HG03565 (cell line): ENCODE data around the gene LRGUK.
"Not testable (repeated sequence)": the region's sequence is repeated elsewhere in the genome, so short reads cannot be mapped to it uniquely, and the experiment has no call there.

Source experiments
- ATAC-seq: cut with Tn5 transposase; IDR thresholded peaks from one replicate; pipeline ENCODE4 v1.9.1; 2021; ENCODE audit warnings: mild to moderate bottlenecking, moderate library complexity; ENCODE audit not compliant: unreplicated experiment

The LRGUK gene

GRCh38 chr7:134186027-134186426 lies 58.9 kb downstream of the LRGUK start:
- ATAC-seq, result no peak

GRCh38 chr7:134186801-134187200 lies 59.7 kb downstream of the LRGUK start:
- ATAC-seq, result no peak

GRCh38 chr7:134187893-134188292 lies 60.8 kb downstream of the LRGUK start:
- no peak for ATAC-seq

- no peak for ATAC-seq
Observed at GRCh38 chr7:134188311-134188710, 61.2 kb downstream of the LRGUK start.

GRCh38 chr7:134189559-134189958 lies 62.4 kb downstream of the LRGUK start:
- ATAC-seq, result no peak

- no peak for ATAC-seq
Observed at GRCh38 chr7:134191876-134192275, 64.7 kb downstream of the LRGUK start.

- no peak for ATAC-seq
Observed at GRCh38 chr7:134193240-134193639, 66.1 kb downstream of the LRGUK start.

- no peak for ATAC-seq
Observed at GRCh38 chr7:134195252-134195651, 68.1 kb downstream of the LRGUK start.

GRCh38 chr7:134196439-134196838 lies 69.3 kb downstream of the LRGUK start:
- no peak for ATAC-seq

GRCh38 chr7:134197345-134197744 lies 70.2 kb downstream of the LRGUK start:
- no peak for ATAC-seq

- no peak for ATAC-seq
Observed at GRCh38 chr7:134200970-134201369, 73.8 kb downstream of the LRGUK start.

- ATAC-seq, result no peak
Observed at GRCh38 chr7:134201569-134202261, 74.6 kb downstream of the LRGUK start.

GRCh38 chr7:134203186-134203889 lies 76.2 kb downstream of the LRGUK start:
- no peak for ATAC-seq

- ATAC-seq, result no peak
Observed at GRCh38 chr7:134209322-134210015, 82.3 kb downstream of the LRGUK start.

GRCh38 chr7:134210227-134210626 lies 83.1 kb downstream of the LRGUK start:
- no peak for ATAC-seq

- ATAC-seq, result no peak
Observed at GRCh38 chr7:134210976-134211663, 84.0 kb downstream of the LRGUK start.

GRCh38 chr7:134211817-134212216 lies 84.7 kb downstream of the LRGUK start:
- no peak for ATAC-seq

- no peak for ATAC-seq
Observed at GRCh38 chr7:134212576-134213546, 85.7 kb downstream of the LRGUK start.

- no peak for ATAC-seq
Observed at GRCh38 chr7:134220236-134220635, 93.1 kb downstream of the LRGUK start.

GRCh38 chr7:134231296-134231695 lies 104.2 kb downstream of the LRGUK start:
- not testable (repeated sequence) for ATAC-seq
